Activated CD4-positive, alpha-beta T cell treated with anti-CD3 and anti-CD28 coated beads, Interleukin-2, Interleukin-6, amounts not matched to agents 100 ng/mL and 50 ng/mL, durations not matched to agents 16 hours and 8 hours (primary cell): ENCODE data around the gene SLC15A4.
"Not testable (repeated sequence)": the region's sequence is repeated elsewhere in the genome, so short reads cannot be mapped to it uniquely, and the experiment has no call there.

Experiments
- DNase-seq: peaks from one replicate; pipeline ENCODE4 v3.0.0-alpha.2; 2020

SLC15A4 gene

DNA sequence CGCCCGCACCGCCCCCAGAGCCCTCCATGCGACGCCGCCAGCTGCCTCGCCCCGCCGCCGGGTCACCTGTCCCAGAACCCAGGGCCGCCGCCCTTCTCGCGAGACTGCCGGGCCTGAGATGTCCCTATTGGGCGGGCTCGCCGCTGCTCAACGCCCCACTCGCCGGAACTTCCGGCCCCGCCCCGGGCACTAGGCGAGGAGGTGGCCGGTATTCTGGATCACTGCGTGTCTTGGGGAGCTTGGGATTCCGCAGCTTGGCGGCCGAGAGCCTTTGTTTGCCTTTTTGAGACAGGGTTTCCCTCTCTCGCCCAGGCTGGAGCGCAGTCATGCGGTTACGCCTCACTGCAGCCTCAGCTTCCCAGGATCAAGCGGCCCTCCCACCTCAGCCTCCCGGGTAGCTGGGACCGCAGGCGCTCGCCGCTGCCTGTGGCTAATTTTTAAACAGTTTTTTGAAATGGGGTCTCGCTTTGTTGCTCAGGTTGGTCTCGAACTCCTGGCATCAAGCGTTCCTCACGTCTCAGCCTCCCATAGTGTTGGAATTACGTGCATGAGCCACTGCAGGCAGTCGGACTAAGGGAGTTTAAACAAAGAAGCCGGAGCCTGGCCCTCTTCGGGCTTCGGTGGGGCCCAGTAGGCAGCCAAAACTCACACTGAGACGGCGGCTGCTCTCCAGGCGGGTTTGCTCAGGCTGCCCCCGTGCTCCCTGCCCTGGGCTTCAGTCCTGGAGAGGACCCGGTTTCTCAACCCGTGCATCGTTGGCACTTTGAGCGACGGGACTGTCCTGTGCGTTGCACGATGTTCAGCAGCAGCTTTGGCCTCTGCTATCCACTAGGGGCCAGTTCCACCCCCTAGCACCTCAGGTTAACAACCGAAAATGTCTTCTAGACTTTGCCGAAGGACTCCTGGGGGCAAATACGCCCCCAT, at the start of gene SLC15A4:
Gene SLC15A4 (minus strand): TSS at position 43 of the 924 bp plus-strand sequence. CDS start 15 bp downstream, at position 28.
- peak; percentile 97 for DNase-seq

DNA sequence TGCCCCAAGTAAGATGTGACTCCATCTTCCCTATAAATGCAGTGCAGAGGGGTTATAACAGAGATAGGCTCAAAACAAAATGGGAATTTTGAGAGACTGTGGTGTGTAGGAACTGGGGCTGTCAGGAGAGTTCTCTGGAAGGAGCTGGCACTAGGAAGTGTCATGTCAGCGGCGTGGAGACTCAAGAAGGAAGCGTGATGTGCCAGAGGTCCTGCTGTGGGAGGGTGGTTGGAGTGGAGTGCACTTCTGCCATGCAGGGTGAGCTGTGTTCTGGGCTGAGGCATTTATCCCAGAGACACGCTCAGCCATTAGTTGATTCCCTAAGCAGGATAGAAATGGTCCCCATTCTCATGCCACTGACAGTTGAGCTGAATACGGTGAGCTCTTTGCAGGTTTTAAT, 48.5 kb upstream of the SLC15A4 start:
- no peak for DNase-seq

DNA sequence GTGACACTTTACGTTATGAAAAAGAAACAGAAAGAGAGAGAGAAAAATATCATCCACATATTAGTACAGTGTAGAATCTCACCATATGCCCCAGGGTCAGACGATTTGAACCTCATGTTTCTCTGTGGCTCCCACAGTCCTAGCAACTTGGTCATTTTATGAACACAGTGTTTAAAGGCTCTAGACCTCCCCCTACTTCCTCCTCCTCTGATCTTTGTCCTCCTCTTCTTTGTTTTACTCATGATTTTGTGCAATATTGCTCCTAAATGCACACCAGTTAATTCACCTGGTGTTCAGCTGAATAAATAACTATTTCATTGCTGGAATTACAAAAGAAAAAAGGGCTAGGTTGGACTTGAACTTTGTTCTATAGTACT, 47.7 kb upstream of the SLC15A4 start:
- no peak for DNase-seq

DNA sequence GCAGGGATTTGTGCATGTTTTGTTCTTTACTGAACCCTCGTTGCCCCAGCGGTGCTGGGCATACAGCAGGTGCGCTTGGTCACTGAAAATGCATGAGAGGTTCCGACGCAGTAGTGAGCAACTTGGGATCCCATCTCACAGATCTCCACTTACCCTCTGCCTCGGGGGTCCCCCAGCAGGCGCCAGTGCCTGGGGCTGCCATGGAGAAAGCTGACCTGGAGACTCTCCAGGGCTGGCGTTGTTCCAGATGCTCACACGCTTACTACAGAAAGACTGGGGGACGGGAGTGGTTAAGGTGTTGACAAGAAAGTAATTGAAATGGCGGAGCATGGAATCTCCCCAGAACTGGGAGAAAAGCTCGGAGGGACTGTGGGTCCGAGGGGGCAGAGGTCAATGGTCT, 43.7 kb upstream of the SLC15A4 start:
- DNase-seq = no peak

DNA sequence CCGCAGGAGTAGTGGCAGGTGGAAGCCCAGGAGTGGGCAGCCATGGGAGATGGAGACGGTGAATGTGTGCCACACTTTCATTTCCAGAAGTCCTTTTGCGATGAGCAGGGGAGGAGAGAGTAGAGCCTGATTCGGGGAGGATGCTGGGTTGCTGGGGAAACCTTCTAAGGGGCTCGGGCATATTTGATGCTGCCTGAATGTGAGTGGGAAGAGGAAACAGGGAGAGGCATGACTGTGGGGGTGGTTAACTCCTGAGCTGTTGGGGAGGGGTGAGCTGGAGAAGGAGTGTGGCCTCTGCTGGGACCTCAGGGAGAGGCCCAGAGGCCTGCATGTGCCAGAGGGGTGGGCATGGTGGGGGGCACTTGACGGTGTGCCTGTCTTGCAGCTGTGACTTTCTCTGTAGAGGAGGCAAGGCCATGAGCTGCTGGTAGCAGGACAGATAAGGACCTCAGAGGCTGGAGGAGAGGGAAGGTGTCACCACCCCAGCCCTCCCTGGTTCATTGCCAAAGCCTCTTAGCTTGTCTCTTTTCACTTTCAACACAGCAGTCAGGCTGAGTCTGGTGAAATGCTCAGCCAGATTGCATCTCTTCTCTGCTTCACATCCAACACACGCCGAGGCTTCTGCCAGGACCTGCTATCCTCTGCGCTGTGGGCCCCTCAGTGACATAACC, 40.9 kb upstream of the SLC15A4 start:
- no peak for DNase-seq

DNA sequence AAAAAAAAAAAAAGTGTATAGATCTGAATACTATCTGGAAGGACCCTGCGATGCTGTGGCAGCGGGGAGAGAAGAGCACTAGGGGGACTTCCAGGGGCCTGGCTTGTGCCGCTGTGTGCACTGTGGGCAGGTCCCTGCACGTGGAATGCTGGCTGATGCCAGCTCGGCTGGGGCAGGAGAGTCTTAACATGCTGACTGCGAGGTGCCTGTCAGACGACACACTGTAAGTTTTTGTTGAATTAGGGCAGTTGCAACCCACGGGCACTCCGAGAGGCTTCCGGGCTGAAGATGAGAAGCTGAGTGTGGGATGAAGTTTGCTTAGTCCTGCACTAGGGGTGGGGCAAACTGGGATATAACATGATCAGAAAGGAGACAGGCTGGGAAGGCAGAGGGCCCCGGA, 40.2 kb upstream of the SLC15A4 start:
- no peak for DNase-seq

DNA sequence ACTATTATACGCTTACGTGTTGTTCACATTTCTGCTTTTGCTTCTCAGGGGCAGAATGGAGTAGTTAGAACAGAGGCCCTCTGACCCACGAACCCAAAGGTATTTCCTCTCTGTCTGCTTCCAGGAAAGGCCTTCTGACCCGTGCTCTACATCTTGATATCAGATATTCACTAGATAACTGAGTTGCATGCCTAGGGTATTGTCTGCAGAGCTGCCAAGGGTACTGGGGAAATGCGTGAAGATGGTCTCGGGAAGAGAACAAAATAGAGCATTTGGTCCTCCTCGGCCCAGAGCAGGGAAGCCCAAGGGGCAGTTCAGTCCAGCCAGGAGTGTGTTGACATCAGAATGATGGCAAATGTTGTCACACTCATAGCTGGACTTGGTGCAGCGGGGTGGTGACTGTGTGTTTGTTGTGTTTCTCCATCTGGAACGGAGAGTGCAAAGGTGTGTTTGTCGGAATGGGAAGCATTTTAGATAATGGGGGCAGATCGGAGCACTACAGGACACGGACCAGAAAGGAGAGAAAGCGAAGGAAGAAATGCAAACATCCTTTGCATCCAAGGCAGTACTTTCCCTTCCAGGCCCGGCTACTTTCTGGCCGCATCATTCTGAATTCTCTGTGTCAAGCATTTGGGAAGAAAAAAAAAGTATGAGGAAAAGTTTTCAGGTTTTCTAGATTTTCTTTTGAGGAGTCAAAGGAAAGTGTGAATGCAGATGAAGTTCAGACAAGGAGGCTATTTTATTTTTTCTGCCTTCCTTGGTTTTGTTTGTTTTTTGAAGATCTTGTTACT, 37.7 kb upstream of the SLC15A4 start:
- no peak for DNase-seq

DNA sequence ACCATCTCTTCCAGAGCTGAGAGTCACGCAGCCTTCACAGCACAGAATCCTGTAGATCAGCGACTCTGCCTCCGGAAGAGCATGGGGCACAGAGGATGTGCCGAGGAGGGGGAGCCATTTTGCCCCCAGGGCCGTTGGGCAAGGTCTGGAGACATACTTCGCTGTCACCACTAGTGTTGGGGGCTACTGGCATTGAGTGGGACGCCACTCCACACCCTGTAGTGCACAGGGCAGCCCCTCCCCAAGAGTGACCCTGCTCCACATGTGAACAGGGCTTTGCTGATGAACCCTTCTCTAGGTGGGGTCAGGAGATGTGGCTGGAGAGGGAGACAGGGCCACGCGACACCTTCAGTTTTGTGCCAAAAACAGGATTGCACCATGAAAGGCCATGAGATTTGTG, 35.6 kb upstream of the SLC15A4 start:
- no peak for DNase-seq

DNA sequence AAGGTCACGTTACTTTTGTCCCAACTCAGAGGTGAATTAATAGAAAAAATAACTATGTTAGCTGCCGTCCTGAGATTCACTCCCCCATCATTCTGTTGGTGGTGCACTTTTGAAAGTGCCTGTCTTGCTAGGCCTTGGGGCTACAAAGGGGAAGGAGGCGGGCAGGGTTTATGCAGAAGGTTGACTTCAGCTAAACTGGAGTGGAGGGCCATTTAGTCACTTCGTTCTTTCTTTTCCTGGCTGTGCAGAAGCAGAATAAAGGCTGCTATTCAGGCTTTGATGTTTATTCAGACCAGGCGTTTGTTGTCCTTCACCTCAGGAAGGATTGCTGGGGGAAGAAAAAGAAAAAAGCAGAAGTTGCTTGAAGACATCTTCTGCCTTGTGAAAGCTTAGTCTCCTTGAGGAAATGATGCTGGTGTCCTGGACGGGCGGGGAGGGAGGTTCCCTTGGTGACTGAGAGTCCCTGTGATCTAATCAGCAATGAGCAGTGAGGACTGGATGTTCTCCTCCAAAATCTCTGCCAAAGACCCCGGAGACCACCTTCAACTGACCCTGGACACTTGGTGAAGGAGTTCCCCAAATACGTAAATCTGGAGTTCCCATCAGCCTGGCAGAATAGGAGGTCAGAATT, 33.5 kb upstream of the SLC15A4 start:
- no peak for DNase-seq

DNA sequence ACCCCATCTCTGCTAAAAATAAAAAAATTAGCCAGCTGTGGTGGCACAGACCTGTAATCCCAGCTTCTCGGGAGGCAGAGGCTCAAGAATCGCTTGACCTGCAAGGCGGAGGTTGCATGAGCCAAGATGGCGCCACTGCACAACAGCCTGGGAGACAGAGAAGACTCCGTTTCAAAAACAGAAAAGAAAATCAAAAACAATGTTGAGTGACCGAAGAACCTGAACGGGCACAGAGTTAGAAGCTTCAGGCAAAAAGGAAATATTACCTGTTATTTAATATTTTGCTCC, 33.0 kb upstream of the SLC15A4 start:
- no peak for DNase-seq

DNA sequence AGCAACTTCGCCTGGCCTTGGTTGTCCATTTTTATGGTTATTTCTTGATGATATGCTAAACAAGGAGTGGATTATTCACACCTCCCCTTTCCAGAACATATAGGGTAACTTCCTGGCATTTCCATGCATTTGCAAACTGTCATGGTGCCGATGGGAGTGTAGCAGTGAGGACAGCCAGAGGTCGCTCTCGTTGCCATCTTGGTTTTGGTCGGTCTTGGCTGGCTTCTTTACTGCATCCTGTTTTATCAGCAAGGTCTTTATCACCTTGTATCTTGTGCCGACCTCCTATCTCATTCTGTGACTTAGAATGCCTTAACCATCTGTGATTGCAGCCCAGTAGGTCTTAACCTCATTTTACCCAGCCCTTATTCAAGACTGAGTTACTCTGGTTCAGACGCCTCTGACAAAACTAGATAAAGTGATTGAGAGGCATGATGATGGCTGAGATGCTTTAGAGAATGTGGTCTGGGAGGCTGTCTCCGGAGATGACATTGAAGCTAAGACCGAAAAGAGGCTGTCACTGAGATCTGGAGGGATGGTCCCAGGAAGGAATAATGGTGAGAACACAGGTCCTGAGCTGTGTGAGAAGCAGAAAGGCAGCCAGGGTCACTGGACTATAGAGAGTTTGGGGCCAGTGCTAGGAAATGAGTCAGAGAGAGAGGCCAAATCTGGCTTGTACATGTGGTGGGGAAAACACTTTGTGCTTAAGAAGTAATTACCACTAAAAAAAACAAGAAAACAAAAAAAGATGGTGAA, 32.5 kb upstream of the SLC15A4 start:
- DNase-seq = no peak

DNA sequence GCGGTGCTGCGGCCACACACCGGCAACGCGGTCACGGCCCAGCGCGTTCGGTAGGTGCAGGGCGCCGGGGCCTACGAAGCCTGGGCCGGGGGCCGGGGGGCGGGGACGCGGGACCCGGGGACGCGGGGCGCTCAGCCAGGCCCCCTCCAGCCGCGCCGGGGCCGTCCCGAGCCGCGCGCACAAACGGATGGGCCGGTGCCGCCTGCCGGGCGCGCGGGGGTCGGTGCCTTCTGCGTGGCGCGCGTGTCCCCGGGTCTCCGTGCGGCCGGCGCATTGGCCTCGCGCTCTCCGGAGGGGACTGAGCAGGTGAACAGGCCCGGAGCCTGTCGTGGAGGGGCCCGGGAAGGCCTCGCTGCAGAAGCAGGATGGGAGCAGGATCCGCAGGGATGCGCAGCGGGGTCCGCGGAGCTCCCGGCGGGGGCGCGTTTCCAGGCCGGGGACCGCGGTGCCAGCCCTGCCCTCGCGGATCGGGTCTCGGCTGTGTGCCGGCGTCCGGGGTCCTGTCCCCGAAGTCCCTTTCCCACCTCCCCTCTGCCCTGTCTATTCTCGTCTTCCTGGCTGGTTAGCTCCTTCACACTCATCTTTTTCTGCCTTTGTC, 29.9 kb upstream of the SLC15A4 start:
- no peak for DNase-seq

DNA sequence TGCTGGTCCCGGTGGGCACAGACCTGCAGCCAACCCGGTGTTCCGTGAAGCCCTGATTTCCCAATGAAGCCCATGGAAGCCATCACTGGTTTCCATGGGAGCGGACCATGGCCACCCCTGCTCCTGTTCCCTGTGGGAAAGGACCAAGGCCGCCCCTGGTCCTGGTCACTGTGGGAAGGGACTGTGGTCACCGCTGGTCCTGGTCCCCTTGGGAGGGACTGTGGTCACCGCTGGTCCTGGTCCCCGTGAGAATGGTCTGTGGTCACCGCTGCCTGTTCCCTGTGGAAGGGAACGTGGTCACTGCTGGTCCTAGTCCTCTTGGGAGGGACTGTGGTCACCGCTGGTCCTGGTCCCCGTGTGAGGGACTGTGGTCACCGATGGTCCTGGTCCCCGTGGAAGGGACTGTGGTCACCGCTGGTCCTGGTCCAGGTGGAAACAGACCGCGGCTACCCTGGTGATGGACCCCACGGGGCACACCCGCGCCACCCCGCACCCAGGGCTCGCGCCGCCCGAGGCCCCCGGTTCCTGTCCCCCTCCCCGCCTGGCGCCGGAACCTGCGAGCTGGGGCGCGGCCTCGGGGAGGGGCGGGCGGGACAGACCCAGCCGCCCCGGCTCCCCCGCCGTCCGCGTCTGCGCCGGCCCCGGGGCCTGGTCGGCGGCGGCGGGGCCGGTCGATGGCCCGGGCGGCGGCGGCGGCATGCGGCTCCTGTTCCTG, 29.3 kb upstream of the SLC15A4 start, which contains the start of gene GLT1D1:
Gene GLT1D1 (plus strand): TSS at position 594 of the 715 bp plus-strand sequence. CDS start 104 bp downstream, at position 698.
- no peak for DNase-seq

DNA sequence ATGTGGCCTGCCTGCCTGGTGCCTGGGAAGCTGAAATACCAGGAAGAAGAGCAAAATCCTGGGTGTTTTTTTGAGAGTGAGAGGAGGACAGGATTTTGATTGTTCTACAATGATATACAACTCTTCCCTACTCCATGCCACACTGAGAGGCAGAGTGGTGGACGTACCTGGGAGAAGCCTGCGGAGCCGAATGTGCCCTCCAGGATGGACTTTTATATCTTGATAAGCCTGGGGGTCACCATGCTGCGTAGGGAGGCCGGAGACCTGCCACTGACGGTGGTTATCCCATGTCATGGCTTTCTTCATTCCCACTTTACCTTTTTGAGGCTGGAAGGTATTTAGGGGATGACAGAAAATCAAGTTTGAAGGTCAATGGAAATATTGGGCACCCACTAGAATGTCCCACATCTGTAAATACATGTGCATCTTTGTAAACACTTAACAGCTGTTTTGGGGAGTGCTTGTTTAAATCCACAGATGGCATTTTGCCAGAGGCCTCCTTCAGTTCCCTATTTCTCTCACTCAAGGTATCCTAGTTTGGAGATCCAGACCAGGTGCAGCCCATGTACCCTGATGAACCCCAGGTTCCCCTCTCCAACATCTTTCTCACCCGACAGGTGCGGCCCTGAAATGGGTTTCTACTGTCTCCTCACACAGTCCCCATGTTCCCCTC, 28.4 kb upstream of the SLC15A4 start:
- DNase-seq = no peak

DNA sequence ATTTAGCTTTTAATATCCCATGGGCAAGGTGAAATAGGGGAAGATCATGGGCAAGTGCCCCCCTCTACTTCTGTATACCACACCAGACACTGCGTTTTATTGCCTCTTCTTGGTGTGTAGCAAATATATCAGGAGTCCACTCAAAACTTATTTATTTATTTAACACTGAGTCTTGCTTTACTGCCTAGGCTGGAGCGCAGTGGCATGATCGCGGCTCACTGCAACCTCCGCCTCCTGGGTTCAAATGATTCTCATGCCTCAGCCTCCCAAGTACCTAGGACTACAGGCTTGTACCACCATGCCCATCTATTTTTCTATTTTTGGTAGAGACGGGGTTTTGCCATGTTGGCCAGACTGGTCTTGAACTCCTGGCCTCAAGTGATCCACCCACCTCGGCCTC, 27.7 kb upstream of the SLC15A4 start:
- DNase-seq = not testable (repeated sequence)

DNA sequence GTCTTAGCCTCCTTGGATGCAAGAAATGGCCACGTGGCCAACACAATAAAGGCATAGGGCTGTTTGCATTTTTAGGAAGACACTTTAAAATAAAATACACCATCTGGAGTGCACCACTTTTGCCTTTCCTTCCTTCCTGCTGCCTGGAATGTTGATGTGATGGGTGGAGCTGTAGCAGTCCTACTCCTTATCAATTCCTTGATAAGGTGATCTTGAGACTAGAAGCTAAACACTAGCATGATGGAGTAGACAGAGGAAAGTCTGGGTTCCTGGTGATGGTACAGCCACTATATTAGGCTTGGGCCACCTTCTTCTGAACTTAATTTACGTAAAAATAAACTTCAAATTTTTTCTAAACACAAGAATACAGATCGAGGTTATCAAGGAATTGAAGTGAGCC, 26.6 kb upstream of the SLC15A4 start:
- DNase-seq = no peak

DNA sequence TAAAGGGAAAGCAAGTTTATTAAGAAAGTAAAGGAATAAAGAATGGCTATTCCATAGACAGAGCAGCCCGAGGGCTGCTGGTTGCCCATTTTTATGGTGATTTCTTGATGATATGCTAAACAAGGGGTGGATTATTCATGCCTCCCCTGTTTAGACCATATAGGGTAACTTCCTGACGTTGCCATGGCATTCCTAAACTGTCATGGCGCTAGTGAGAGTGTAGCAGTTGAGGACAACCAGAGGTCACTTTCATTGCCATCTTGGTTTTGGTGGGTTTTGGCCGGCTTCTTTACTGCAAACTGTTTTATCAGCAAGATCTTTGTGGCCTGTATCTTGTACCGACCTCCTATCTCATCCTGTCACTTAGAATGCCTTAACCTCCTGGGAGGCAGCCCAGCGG, 26.0 kb upstream of the SLC15A4 start:
- DNase-seq = not testable (repeated sequence)

DNA sequence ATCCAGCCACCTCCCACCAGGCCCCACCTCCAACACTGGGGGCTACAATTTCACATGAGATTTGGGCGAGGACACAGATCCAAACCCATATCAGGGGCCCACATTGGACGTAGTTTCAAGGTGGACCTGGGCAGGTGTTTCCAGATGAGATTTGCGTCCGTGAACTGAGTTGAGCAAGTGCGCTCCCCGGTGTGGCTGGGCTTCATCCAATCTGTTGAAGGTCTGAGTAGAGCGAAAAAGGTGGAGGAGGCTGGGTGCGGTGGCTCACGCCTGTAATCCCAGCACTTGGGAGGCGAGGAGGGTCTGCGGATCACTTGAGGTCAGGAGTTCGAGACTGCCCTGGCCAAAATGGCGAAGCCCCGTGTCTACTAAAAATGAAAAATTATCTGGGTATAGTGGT, 24.6 kb upstream of the SLC15A4 start:
- no peak for DNase-seq

DNA sequence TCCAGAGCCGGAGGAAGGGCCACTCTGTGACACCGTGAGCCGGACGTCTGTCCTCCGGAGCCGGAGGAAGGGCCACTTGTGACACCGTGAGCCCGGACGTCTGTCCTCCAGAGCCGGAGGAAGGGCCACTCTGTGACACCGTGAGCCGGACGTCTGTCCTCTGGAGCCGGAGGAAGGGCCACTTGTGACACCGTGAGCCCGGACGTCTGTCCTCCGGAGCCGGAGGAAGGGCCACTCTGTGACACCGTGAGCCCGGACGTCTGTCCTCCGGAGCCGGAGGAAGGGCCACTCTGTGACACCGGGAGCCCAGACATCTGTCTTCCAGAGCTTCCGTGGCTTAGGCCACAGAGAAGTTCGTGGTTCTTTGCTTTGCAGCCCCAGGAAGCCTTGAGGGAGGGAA, 22.9 kb upstream of the SLC15A4 start:
- DNase-seq = not testable (repeated sequence)

DNA sequence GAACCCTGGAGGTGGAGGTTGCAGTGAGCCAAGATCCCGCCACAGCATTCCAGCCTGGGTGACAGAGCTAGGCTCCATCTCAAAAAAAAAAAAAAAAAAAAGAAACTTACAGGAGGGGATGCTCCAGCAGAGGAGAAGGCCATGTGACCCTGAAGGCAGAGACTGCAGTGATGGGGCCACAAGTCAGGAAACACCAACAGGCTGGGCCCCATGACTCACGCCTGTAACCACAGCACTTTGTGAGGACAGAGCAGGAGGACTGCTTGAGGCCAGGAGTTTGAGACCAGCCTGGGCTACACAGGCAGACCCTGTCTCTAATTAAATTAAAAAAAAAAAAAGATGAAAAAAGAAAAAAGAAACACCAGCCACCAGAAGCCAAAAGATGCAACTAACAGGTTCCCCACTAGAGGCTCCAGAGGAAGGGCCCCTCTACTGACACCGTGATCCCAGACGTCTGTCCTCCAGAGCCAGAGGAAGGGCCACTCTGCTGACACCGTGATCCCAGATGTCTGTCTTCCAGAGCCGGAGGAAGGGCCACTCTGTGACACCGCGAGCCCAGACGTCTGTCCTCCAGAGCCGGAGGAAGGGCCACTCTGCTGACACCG, 20.4 kb upstream of the SLC15A4 start:
- peak; percentile 35 for DNase-seq
